ENCODE data around the gene LHFPL3. TPM values are rescaled to one million over a fixed set of nuclear protein-coding genes. Genes with fewer than 3 reads are reported as not detected.

LHFPL3 gene
- total RNA-seq, 1 experiment from 2014 or later: not detected

GRCh38 chr7:104794589-104794988 lies 466.2 kb downstream of the LHFPL3 start:
- no peaks in the 10 kb centered on the region for H4K20me1 ChIP-seq (ENCODE audit: insufficient read depth)
- H3K4me2 ChIP-seq: no peak overlapping the region
- no peak for DNase-seq
- H3K9me3 ChIP-seq (ENCODE audit: insufficient read depth, low read depth): no peaks in the 10 kb centered on the region
- CTCF ChIA-PET: no interaction called here
- no TSS peak for BruUV-seq (replicated peaks)
- peaks cover 26% of the 10 kb centered on the region; the same call in 1 of the 2 replicates for H3K27me3 ChIP-seq (ENCODE audit: insufficient read depth, low read depth)
- no peak overlapping the region for H3K4me3 ChIP-seq
- H3K4me1 ChIP-seq (replicated peaks; ENCODE audit: insufficient read depth): no peaks in the 10 kb centered on the region
- POLR2A ChIA-PET (ENCODE audit: unreplicated experiment): no interaction called here
- intact Hi-C loops (cut with micrococcal nuclease; ENCODE audit: unreplicated experiment): no loop called here
- no peaks in the 10 kb centered on the region for H3K79me2 ChIP-seq (ENCODE audit: low read depth)
- H2AFZ ChIP-seq: no peak overlapping the region
- TF ChIP-seq, protein P1, sequence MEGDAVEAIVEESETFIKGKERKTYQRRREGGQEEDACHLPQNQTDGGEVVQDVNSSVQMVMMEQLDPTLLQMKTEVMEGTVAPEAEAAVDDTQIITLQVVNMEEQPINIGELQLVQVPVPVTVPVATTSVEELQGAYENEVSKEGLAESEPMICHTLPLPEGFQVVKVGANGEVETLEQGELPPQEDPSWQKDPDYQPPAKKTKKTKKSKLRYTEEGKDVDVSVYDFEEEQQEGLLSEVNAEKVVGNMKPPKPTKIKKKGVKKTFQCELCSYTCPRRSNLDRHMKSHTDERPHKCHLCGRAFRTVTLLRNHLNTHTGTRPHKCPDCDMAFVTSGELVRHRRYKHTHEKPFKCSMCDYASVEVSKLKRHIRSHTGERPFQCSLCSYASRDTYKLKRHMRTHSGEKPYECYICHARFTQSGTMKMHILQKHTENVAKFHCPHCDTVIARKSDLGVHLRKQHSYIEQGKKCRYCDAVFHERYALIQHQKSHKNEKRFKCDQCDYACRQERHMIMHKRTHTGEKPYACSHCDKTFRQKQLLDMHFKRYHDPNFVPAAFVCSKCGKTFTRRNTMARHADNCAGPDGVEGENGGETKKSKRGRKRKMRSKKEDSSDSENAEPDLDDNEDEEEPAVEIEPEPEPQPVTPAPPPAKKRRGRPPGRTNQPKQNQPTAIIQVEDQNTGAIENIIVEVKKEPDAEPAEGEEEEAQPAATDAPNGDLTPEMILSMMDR (conservative IDR thresholded peaks at IDR 0.05): no peak
- TF ChIP-seq EZH2 (IDR thresholded peaks at IDR 0.05; ENCODE audit: low read depth): no peak
- H3K27ac ChIP-seq: no peak overlapping the region
- H3F3A ChIP-seq (ENCODE audit: insufficient read depth, low read depth): no peaks in the 10 kb centered on the region
- H3K9me2 ChIP-seq (ENCODE audit: insufficient read depth): no peaks in the 10 kb centered on the region
- no peaks in the 10 kb centered on the region for H3K36me3 ChIP-seq (ENCODE audit: low read depth)

- intact Hi-C loops (cut with micrococcal nuclease; ENCODE audit: unreplicated experiment): no loop called here
- peaks cover 30% of the 10 kb centered on the region; the same call in 1 of the 2 replicates for H3K27me3 ChIP-seq (ENCODE audit: insufficient read depth, low read depth)
- no peaks in the 10 kb centered on the region for H3K9me2 ChIP-seq (ENCODE audit: insufficient read depth)
- no peaks in the 10 kb centered on the region for H3K9me3 ChIP-seq (ENCODE audit: insufficient read depth, low read depth)
- H4K20me1 ChIP-seq (ENCODE audit: insufficient read depth): no peaks in the 10 kb centered on the region
- H3K27ac ChIP-seq: no peak overlapping the region
- H3K4me2 ChIP-seq: no peak overlapping the region
- TF ChIP-seq, protein P1 (conservative IDR thresholded peaks at IDR 0.05): no peak
- no peak for TF ChIP-seq EZH2 (IDR thresholded peaks at IDR 0.05; ENCODE audit: low read depth)
- no peak overlapping the region for H2AFZ ChIP-seq
- no peak for DNase-seq
- no peaks in the 10 kb centered on the region for H3K4me1 ChIP-seq (replicated peaks; ENCODE audit: insufficient read depth)
- ChIA-PET CTCF (no interaction called here), POLR2A (ENCODE audit: unreplicated experiment) (no interaction called here)
- H3F3A ChIP-seq (ENCODE audit: insufficient read depth, low read depth): no peaks in the 10 kb centered on the region
- H3K4me3 ChIP-seq: no peak overlapping the region
- H3K36me3 ChIP-seq (ENCODE audit: low read depth): no peaks in the 10 kb centered on the region
- no TSS peak for BruUV-seq (replicated peaks)
- H3K79me2 ChIP-seq (ENCODE audit: low read depth): no peaks in the 10 kb centered on the region
Measured at GRCh38 chr7:104795086-104795485, 466.7 kb downstream of the LHFPL3 start.

GRCh38 chr7:104795616-104796398 lies 467.4 kb downstream of the LHFPL3 start:
- no TSS peak for BruUV-seq (replicated peaks)
- no peaks in the 10 kb centered on the region for H3K9me3 ChIP-seq (ENCODE audit: insufficient read depth, low read depth)
- H3K79me2 ChIP-seq (ENCODE audit: low read depth): no peaks in the 10 kb centered on the region
- TF ChIP-seq, protein P1 (conservative IDR thresholded peaks at IDR 0.05): no peak
- TF ChIP-seq EZH2 (IDR thresholded peaks at IDR 0.05; ENCODE audit: low read depth): no peak
- no peak for DNase-seq
- POLR2A ChIA-PET (ENCODE audit: unreplicated experiment): no interaction called here
- H3F3A ChIP-seq (ENCODE audit: insufficient read depth, low read depth): no peaks in the 10 kb centered on the region
- no peak overlapping the region for H3K4me2 ChIP-seq
- H3K36me3 ChIP-seq (ENCODE audit: low read depth): no peaks in the 10 kb centered on the region
- peaks cover 31% of the 10 kb centered on the region; the same call in 1 of the 2 replicates for H3K27me3 ChIP-seq (ENCODE audit: insufficient read depth, low read depth)
- H2AFZ ChIP-seq: no peak overlapping the region
- H3K9me2 ChIP-seq (ENCODE audit: insufficient read depth): no peaks in the 10 kb centered on the region
- H3K4me3 ChIP-seq: no peak overlapping the region
- CTCF ChIA-PET: no interaction called here
- intact Hi-C loops (cut with micrococcal nuclease; ENCODE audit: unreplicated experiment): no loop called here
- H3K4me1 ChIP-seq (replicated peaks; ENCODE audit: insufficient read depth): no peaks in the 10 kb centered on the region
- H4K20me1 ChIP-seq (ENCODE audit: insufficient read depth): no peaks in the 10 kb centered on the region
- no peak overlapping the region for H3K27ac ChIP-seq
